Stomach (tissue), 4 donors: ENCODE measurements around the gene OPCML.

Experiments
- CTCF ChIP-seq, 7 experiments: fragments of 450-650 bp in 4 of 7; fragments of 200-600 bp in 3 of 7; sonication (generic) in 3 of 7; IDR thresholded peaks; one replicate each; pipeline ENCODE4 v1.5.1; 2016 to 2019; ENCODE audit warnings: antibody characterized with exemption in 7 of 7, control low read depth in 2 of 7, mild to moderate bottlenecking in 1 of 7
- EP300 ChIP-seq: sonication (generic); formaldehyde crosslinking; IDR thresholded peaks from one replicate; pipeline ENCODE4 v1.6.1; 2017; ENCODE audit warnings: antibody characterized with exemption
- POLR2AphosphoS5 ChIP-seq, 3 donors: sonication (generic); formaldehyde crosslinking; IDR thresholded peaks; one replicate each; pipeline ENCODE4 v1.6.1; 2016; ENCODE audit warnings: antibody characterized with exemption in 3 of 3

- TF ChIP-seq EP300: no peak
- TF ChIP-seq POLR2AphosphoS5 (IDR thresholded peaks at IDR 0.05): no peak
- no peak for TF ChIP-seq CTCF (IDR thresholded peaks at IDR 0.05)
These were observed 570.8 kb downstream of the OPCML start for GRCh38 chr11:132961453-132961852.
